GM18867 (cell line): ENCODE results near the gene CNTROB.
A peak's percentile ranks its signal among the peaks of the same experiment; 100 is the strongest.
"Not testable (repeated sequence)": the region's sequence is repeated elsewhere in the genome, so short reads cannot be mapped to it uniquely, and the experiment has no call there.

Source experiments
- ATAC-seq: cut with Tn5 transposase; IDR thresholded peaks from one replicate; pipeline ENCODE4 v1.9.1; 2021; ENCODE audit warnings: mild to moderate bottlenecking, moderate library complexity; ENCODE audit not compliant: unreplicated experiment

The CNTROB gene

GRCh38 chr17:7940743-7941142 is 8.7 kb downstream of the CNTROB start:
- ATAC-seq, result no peak

GRCh38 chr17:7943291-7943690 is 11.3 kb downstream of the CNTROB start:
- ATAC-seq, result no peak

- no peak for ATAC-seq
These were observed 12.3 kb downstream of the CNTROB start for GRCh38 chr17:7944326-7944725.

GRCh38 chr17:7945651-7946050 is 13.6 kb downstream of the CNTROB start:
- no peak for ATAC-seq

GRCh38 chr17:7946441-7946840 is 14.4 kb downstream of the CNTROB start:
- ATAC-seq, result no peak

- no peak for ATAC-seq
These were observed 15.6 kb downstream of the CNTROB start for GRCh38 chr17:7947651-7948050.

GRCh38 chr17:7950578-7950977 is 18.6 kb downstream of the CNTROB start:
- no peak for ATAC-seq

GRCh38 chr17:7951143-7951792 is 19.3 kb downstream of the CNTROB start:
- peak; percentile 74 for ATAC-seq

- ATAC-seq, result not testable (repeated sequence)
These were observed 21.3 kb downstream of the CNTROB start for GRCh38 chr17:7953266-7953665.

- no peak for ATAC-seq
These were observed 23.6 kb downstream of the CNTROB start for GRCh38 chr17:7955414-7956227.

GRCh38 chr17:7956228-7956965 is 24.4 kb downstream of the CNTROB start:
- no peak for ATAC-seq

GRCh38 chr17:7959503-7960253 is 27.7 kb downstream of the CNTROB start:
- no peak for ATAC-seq

GRCh38 chr17:7961421-7961820 is 29.4 kb downstream of the CNTROB start:
- no peak for ATAC-seq

GRCh38 chr17:7967751-7968150 is 35.7 kb downstream of the CNTROB start:
- ATAC-seq, result no peak

GRCh38 chr17:7969433-7969832 is 37.4 kb downstream of the CNTROB start:
- ATAC-seq, result no peak

GRCh38 chr17:7971651-7972050 is 39.6 kb downstream of the CNTROB start:
- no peak for ATAC-seq

- ATAC-seq, result no peak
These were observed 40.3 kb downstream of the CNTROB start for GRCh38 chr17:7972131-7972785.

GRCh38 chr17:7974638-7975131 is 42.7 kb downstream of the CNTROB start:
- no peak for ATAC-seq

GRCh38 chr17:7977039-7977438 is 45.0 kb downstream of the CNTROB start:
- no peak for ATAC-seq

GRCh38 chr17:7977805-7978204 is 45.8 kb downstream of the CNTROB start:
- no peak for ATAC-seq
